GM18498 (cell line): Measurements from ENCODE around the gene MAST4.
A peak's percentile ranks its signal among the peaks of the same experiment; 100 is the strongest.
"Not testable (repeated sequence)": the region's sequence is repeated elsewhere in the genome, so short reads cannot be mapped to it uniquely, and the experiment has no call there.

Experiments used
- ATAC-seq: cut with Tn5 transposase; IDR thresholded peaks from one replicate; pipeline ENCODE4 v1.9.1; 2021; ENCODE audit warnings: mild to moderate bottlenecking, moderate library complexity; ENCODE audit not compliant: unreplicated experiment

MAST4 gene

GRCh38 chr5:67166460-67167285, 570.5 kb downstream of the MAST4 start:
- ATAC-seq = peak; percentile 45

- ATAC-seq = no peak
These were observed 571.9 kb downstream of the MAST4 start for GRCh38 chr5:67168069-67168468.

GRCh38 chr5:67170767-67171166, 574.6 kb downstream of the MAST4 start:
- no peak for ATAC-seq

GRCh38 chr5:67173351-67173750, 577.2 kb downstream of the MAST4 start:
- not testable (repeated sequence) for ATAC-seq

- ATAC-seq = no peak
These were observed 577.8 kb downstream of the MAST4 start for GRCh38 chr5:67173959-67174358.

GRCh38 chr5:67176936-67177335, 580.7 kb downstream of the MAST4 start:
- no peak for ATAC-seq

- ATAC-seq = no peak
These were observed 581.9 kb downstream of the MAST4 start for GRCh38 chr5:67178085-67178484.

- no peak for ATAC-seq
These were observed 582.8 kb downstream of the MAST4 start for GRCh38 chr5:67178966-67179365.

GRCh38 chr5:67179697-67180361, 583.6 kb downstream of the MAST4 start:
- ATAC-seq = no peak

GRCh38 chr5:67181648-67182221, 585.5 kb downstream of the MAST4 start:
- ATAC-seq = no peak

GRCh38 chr5:67182301-67182790, 586.2 kb downstream of the MAST4 start:
- ATAC-seq = no peak

GRCh38 chr5:67183859-67184258, 587.7 kb downstream of the MAST4 start:
- ATAC-seq = no peak

GRCh38 chr5:67187006-67187715, 591.0 kb downstream of the MAST4 start:
- ATAC-seq = peak; percentile 82

GRCh38 chr5:67188274-67189078, 592.3 kb downstream of the MAST4 start:
- no peak for ATAC-seq

- no peak for ATAC-seq
These were observed 592.8 kb downstream of the MAST4 start for GRCh38 chr5:67189079-67189354.

- no peak for ATAC-seq
These were observed 593.7 kb downstream of the MAST4 start for GRCh38 chr5:67189931-67190330.

GRCh38 chr5:67190410-67190809, 594.2 kb downstream of the MAST4 start:
- ATAC-seq = no peak

GRCh38 chr5:67190861-67191260, 594.7 kb downstream of the MAST4 start:
- ATAC-seq = no peak

- ATAC-seq = no peak
These were observed 596.7 kb downstream of the MAST4 start for GRCh38 chr5:67192719-67193438.

GRCh38 chr5:67193439-67193807, 597.2 kb downstream of the MAST4 start:
- ATAC-seq = no peak
